Activated naive CD8-positive, alpha-beta T cell treated with anti-CD3 and anti-CD28 coated beads, Interleukin-2, amount 10 ng/mL, durations not matched to agents 7 days and 5 days (primary cell): ENCODE results near the gene ZNF281. TPM values are rescaled to one million over a fixed set of nuclear protein-coding genes. Genes with fewer than 3 reads are reported as not detected.

Experiments used
- ATAC-seq: fragments of 150-1000 bp; cut with Tn5 transposase; one replicate; pipeline ENCODE4 v1.10.0; 2021; ENCODE audit warnings: low read depth, moderate library complexity
- POLR2A ChIA-PET: fragments of 350-600 bp; sonication (Branson Sonifier 250); formaldehyde crosslinking; loops from one replicate; lab custom pipeline; 2021; ENCODE audit warnings: antibody characterized with exemption; lab: Charles Lee
- DNase-seq: peaks from one replicate; pipeline ENCODE4 v3.0.0; 2021
- H3K27ac Mint-ChIP-seq: one replicate; pipeline ENCODE4 v1.8.0; 2022; ENCODE audit warnings: mild to moderate bottlenecking, mixed read lengths
- H3K27me3 Mint-ChIP-seq: one replicate; pipeline ENCODE4 v1.8.0; 2022; ENCODE audit warnings: mild to moderate bottlenecking, moderate library complexity, mixed read lengths
- H3K36me3 Mint-ChIP-seq: one replicate; pipeline ENCODE4 v1.8.0; 2021; ENCODE audit warnings: mild to moderate bottlenecking, mixed read lengths
- H3K4me1 Mint-ChIP-seq: one replicate; pipeline ENCODE4 v1.8.0; 2021; ENCODE audit warnings: mixed read lengths
- H3K4me3 Mint-ChIP-seq: one replicate; pipeline ENCODE4 v1.8.0; 2022; ENCODE audit warnings: mild to moderate bottlenecking, moderate library complexity, mixed read lengths
- H3K9me3 Mint-ChIP-seq: one replicate; pipeline ENCODE4 v1.8.0; 2021; ENCODE audit warnings: mixed read lengths
- total RNA-seq, 2 experiments: library from RNA; stranded (reverse); gene quantifications; one replicate each; pipeline ENCODE4 v1.2.3, GENCODE V29; 2021

ZNF281 gene
- total RNA-seq, 2 experiments from 2014 or later, result 17.2 to 18.1 TPM

- DNase-seq (no peak), ATAC-seq (no peak)
- POLR2A ChIA-PET, result no interaction called here
- Mint-ChIP-seq H3K27ac (no peak overlapping the region), H3K36me3 (peaks cover 11% of the 10 kb centered on the region), H3K9me3 (no peaks in the 10 kb centered on the region), H3K4me3 (no peak overlapping the region), H3K27me3 (no peaks in the 10 kb centered on the region), H3K4me1 (peaks cover 7% of the 10 kb centered on the region)
Observed at GRCh38 chr1:200399860-200400259, 10.0 kb downstream of the ZNF281 start.

DNA sequence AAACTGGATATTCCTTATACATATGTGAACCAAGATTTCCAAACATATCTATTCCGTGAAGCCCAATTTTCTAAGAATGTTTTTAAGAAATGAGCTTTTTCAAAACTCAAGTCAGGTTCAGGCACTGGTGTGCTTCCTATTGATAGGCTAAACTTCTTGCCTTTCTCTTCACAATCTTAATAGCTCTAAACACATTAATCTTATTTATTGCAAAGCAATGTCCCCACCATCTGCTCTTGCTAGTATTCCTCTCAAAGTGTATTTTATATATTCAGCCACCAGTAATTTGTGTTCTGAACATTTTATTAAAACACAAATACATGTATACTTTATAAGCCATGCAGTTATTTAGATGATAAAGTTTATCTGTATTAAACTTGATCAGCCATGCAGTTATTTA, 11.5 kb downstream of the ZNF281 start:
- DNase-seq (no peak), ATAC-seq (no peak)
- Mint-ChIP-seq H3K36me3 (peaks cover 10% of the 10 kb centered on the region), H3K9me3 (no peaks in the 10 kb centered on the region), H3K27me3 (no peaks in the 10 kb centered on the region), H3K4me1 (peaks cover 7% of the 10 kb centered on the region), H3K4me3 (no peak overlapping the region), H3K27ac (no peak overlapping the region)
- POLR2A ChIA-PET, result no interaction called here

DNA sequence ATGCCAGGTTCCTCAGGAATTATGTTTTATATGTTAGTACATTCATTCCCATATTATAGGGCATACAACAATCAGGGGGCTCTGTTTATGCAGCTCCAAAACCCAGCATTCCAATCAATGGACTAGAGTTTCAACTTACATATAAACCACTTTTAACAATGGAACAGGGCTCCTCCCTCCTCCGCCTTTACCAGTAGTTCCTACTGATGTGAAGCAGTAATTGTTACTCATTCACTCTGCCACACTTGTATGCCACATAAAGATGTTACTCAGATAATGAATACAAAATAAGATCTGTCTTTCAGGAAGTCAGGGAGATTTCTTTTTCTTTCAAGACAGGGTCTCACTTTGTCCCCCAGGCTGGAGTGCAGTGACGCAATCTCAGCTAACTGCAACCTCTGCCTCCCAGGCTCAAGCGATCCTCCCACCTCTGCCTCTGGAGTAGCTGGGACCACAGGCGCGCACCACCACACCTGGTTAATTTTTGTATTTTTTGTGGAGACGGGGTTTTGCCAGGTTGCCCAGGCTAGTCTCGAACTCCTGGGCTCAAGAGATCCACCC, 17.1 kb downstream of the ZNF281 start:
- POLR2A ChIA-PET, result interaction anchor here (0.7 kb wide), 1 partner anchor 96 kb away, joined by 4 read pairs; no protein-coding TSS in a partner anchor
- DNase-seq, result no peak
- H3K27me3 Mint-ChIP-seq, result no peaks in the 10 kb centered on the region
- no peak overlapping the region for H3K4me3 Mint-ChIP-seq
- H3K36me3 Mint-ChIP-seq, result no peaks in the 10 kb centered on the region
- H3K27ac Mint-ChIP-seq, result no peak overlapping the region
- no peak for ATAC-seq
- no peaks in the 10 kb centered on the region for H3K4me1 Mint-ChIP-seq
- H3K9me3 Mint-ChIP-seq, result no peaks in the 10 kb centered on the region

DNA sequence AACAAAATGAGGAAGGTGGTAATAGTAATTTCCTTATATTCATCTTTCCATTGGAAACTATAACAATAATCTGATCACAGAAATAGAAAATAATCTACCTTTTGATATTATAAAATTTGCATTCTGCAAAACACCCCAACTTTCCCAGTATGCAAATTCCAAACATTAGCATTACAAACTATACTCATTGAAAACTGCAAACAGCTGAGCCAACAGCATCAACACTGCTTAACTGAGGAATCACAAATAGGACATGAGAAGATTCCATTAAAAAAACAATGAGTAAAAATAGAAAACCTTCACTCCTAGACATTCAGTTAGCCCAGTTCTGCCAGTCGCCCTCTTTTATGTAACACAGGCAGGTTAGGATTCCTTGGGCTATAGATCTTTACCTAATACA, 18.1 kb downstream of the ZNF281 start:
- Mint-ChIP-seq H3K27me3 (no peaks in the 10 kb centered on the region), H3K4me1 (no peaks in the 10 kb centered on the region), H3K27ac (no peak overlapping the region), H3K9me3 (no peaks in the 10 kb centered on the region), H3K36me3 (no peaks in the 10 kb centered on the region), H3K4me3 (no peak overlapping the region)
- POLR2A ChIA-PET, result no interaction called here
- ATAC-seq (no peak), DNase-seq (no peak)

DNA sequence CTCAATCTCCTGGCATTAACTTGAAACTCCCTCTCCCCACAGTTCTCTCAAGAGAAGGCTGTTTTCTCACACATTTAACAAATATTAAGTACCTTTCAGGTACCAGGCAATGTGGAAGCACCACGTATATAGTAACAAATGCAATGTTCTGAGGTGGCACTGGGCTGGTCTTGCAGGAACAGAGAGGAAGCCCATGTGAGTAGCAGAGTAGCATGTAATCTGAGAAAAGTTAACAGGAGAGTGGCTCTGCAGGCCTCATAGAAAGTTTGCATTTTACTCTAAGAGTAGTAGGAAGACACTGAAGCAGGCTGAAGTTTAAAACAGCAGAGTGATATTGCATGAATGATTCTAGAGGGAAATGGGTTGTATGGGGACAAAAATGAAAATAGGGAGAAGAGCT, 21.0 kb downstream of the ZNF281 start:
- POLR2A ChIA-PET, result no interaction called here
- no peaks in the 10 kb centered on the region for H3K9me3 Mint-ChIP-seq
- no peak overlapping the region for H3K4me3 Mint-ChIP-seq
- H3K27ac Mint-ChIP-seq, result no peak overlapping the region
- no peaks in the 10 kb centered on the region for H3K27me3 Mint-ChIP-seq
- peaks cover 3% of the 10 kb centered on the region for H3K36me3 Mint-ChIP-seq
- DNase-seq, result no peak
- no peak for ATAC-seq
- no peaks in the 10 kb centered on the region for H3K4me1 Mint-ChIP-seq

- H3K4me1 Mint-ChIP-seq, result no peaks in the 10 kb centered on the region
Observed at GRCh38 chr1:200386416-200386815, 23.4 kb downstream of the ZNF281 start.

DNA sequence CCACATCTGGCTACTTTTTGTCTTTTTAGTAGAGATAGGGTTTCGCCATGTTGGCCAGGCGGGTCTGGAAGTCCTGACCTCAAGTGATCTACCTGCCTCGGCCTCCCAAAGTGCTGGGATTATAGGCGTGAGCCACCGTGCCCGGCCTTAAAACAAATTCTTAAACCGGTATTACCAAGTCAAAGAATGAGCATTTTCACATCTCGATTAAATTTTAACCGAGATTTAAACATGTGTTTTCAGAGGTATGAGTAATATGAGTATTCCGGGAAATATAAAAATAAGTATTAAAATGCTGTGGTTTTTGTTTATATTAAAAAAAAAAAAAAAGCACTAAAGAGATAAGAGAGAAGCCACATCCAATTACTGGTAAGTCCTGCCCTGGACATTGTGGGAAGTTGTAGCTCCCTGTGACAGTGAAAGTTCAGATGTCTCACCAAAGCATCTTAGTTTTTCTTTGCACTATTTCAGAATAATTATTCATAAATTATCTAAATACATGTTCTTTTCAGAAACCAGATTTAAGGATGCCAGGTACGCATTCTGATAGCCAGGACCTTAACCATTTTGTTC, 24.9 kb downstream of the ZNF281 start:
- Mint-ChIP-seq H3K4me3 (no peak overlapping the region), H3K4me1 (no peaks in the 10 kb centered on the region), H3K36me3 (peaks cover 3% of the 10 kb centered on the region), H3K27me3 (no peaks in the 10 kb centered on the region), H3K9me3 (no peaks in the 10 kb centered on the region), H3K27ac (no peak overlapping the region)
- POLR2A ChIA-PET, result no interaction called here
- DNase-seq, result no peak
- no peak for ATAC-seq

More at GRCh38 chr1:200386416-200386815, 23.4 kb downstream of the ZNF281 start:
- POLR2A ChIA-PET, result no interaction called here
- ATAC-seq (no peak), DNase-seq (no peak)
- no peak overlapping the region for H3K4me3 Mint-ChIP-seq
- peaks cover 3% of the 10 kb centered on the region for H3K36me3 Mint-ChIP-seq
- no peaks in the 10 kb centered on the region for H3K9me3 Mint-ChIP-seq
- no peak overlapping the region for H3K27ac Mint-ChIP-seq
- no peaks in the 10 kb centered on the region for H3K27me3 Mint-ChIP-seq

DNA sequence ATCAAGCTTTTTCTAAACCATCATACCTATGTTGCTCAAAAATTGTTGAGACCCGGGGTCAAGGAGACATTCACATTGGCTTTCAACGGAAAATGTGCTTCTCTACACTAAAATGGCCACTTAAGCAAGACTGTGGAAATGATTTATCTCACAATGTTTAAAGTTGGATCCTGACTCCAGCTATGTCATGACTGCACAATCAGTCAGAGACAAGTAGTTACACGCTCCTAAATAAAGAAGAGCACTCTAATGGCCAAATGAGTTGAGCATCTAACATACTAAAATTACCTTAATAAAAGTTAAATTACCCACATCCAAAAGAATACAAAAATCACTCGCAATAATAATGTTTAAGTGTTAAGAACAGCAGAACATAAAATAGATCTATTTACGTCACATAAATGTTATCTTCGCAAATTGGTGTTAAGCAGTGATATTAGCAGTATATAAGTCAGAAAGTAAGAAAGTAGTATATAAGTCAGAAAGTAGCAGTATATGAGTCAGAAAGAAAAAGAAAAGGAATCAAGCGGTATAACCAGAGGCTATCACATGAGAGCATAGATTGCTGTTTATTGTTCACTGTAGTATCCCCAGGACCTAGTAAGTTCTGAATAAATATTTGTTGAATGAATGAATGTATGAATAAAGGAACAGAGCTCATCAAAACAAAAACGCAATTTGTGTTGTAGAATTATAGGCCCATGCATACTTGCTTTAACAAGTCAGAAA, 28.4 kb downstream of the ZNF281 start:
- Mint-ChIP-seq H3K4me1 (peaks cover 9% of the 10 kb centered on the region), H3K27me3 (no peaks in the 10 kb centered on the region), H3K9me3 (peaks cover 6% of the 10 kb centered on the region), H3K27ac (no peak overlapping the region), H3K36me3 (peaks cover 9% of the 10 kb centered on the region), H3K4me3 (no peak overlapping the region)
- DNase-seq (no peak), ATAC-seq (no peak)
- POLR2A ChIA-PET, result no interaction called here

GRCh38 chr1:200380589-200381021, 29.2 kb downstream of the ZNF281 start:
- Mint-ChIP-seq H3K9me3 (peaks cover 7% of the 10 kb centered on the region), H3K27me3 (no peaks in the 10 kb centered on the region), H3K4me3 (no peak overlapping the region), H3K27ac (no peak overlapping the region), H3K36me3 (peaks cover 7% of the 10 kb centered on the region), H3K4me1 (peaks cover 9% of the 10 kb centered on the region)
- DNase-seq, result no peak
- POLR2A ChIA-PET, result no interaction called here
- no peak for ATAC-seq

- POLR2A ChIA-PET, result no interaction called here
- peaks cover 9% of the 10 kb centered on the region for H3K4me1 Mint-ChIP-seq
- H3K4me3 Mint-ChIP-seq, result no peak overlapping the region
- H3K27ac Mint-ChIP-seq, result no peak overlapping the region
- H3K27me3 Mint-ChIP-seq, result no peaks in the 10 kb centered on the region
- ATAC-seq (no peak), DNase-seq (no peak)
- H3K9me3 Mint-ChIP-seq, result peaks cover 7% of the 10 kb centered on the region
- peaks cover 5% of the 10 kb centered on the region for H3K36me3 Mint-ChIP-seq
Observed at GRCh38 chr1:200379940-200380588, 29.8 kb downstream of the ZNF281 start.

DNA sequence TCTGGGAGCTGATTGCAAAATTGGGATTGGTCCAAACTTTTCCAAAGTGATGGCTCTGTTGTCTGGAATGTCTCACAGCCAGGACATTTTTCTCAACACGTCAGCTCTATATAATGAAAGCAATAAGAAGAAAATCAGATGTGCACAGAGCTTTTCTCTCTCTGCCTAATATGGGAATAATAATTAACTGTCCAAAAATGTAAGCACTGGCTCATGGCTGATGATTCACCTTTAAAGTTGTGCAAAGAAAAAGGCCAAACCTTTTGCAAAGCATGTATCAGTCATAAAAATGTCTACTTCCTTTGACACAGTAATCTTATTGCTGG, 30.4 kb downstream of the ZNF281 start:
- peaks cover 9% of the 10 kb centered on the region for H3K4me1 Mint-ChIP-seq
- no peak for DNase-seq
- H3K9me3 Mint-ChIP-seq, result peaks cover 7% of the 10 kb centered on the region
- POLR2A ChIA-PET, result no interaction called here
- peaks cover 5% of the 10 kb centered on the region for H3K36me3 Mint-ChIP-seq
- H3K4me3 Mint-ChIP-seq, result no peak overlapping the region
- H3K27me3 Mint-ChIP-seq, result no peaks in the 10 kb centered on the region
- no peak overlapping the region for H3K27ac Mint-ChIP-seq
- ATAC-seq, result no peak

- H3K27ac Mint-ChIP-seq, result no peak overlapping the region
- peaks cover 5% of the 10 kb centered on the region for H3K36me3 Mint-ChIP-seq
- DNase-seq, result no peak
- no peak overlapping the region for H3K4me3 Mint-ChIP-seq
- POLR2A ChIA-PET, result no interaction called here
- H3K27me3 Mint-ChIP-seq, result no peaks in the 10 kb centered on the region
- peaks cover 7% of the 10 kb centered on the region for H3K9me3 Mint-ChIP-seq
- peaks cover 9% of the 10 kb centered on the region for H3K4me1 Mint-ChIP-seq
- ATAC-seq, result no peak
Observed at GRCh38 chr1:200378096-200378495, 31.7 kb downstream of the ZNF281 start.

GRCh38 chr1:200376528-200376927, 33.3 kb downstream of the ZNF281 start:
- Mint-ChIP-seq H3K4me1 (peaks cover 9% of the 10 kb centered on the region), H3K27ac (no peak overlapping the region), H3K4me3 (no peak overlapping the region), H3K36me3 (peaks cover 5% of the 10 kb centered on the region), H3K9me3 (peaks cover 7% of the 10 kb centered on the region), H3K27me3 (no peaks in the 10 kb centered on the region)
- POLR2A ChIA-PET, result no interaction called here
- DNase-seq, result no peak
- no peak for ATAC-seq
